ENCODE results near the gene MPND.

MPND gene

GRCh38 chr19:4343370-4344307 is at the start of gene MPND:
TSS of gene MPND (plus strand) at chr19:4343562. CDS start at chr19:4343594, 32 bp downstream.
- peak; percentile 82 for DNase-seq

DNA sequence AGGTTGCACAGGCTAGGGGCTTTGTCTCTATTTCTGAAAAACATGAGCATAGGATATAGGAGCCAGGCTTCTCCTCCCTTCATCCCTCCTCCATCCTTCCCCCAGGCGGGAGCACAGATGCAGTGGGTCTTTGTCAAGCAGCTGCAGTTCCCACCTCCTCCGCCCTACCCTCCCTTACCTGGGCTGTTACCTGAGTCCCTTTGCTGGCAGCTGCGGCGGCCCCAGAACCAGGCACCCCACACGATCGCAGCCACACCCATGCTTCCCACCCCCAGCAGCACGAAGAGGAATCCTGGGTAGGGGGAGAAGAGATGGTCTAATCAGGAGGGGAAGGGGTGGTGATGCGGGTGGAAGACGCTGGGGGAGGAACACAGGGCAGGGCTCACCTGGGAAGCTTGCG is 49.0 kb upstream of the MPND start:
- no peak for DNase-seq

- no peak for DNase-seq
Observed at GRCh38 chr19:4295972-4296771, 47.2 kb upstream of the MPND start.

DNA sequence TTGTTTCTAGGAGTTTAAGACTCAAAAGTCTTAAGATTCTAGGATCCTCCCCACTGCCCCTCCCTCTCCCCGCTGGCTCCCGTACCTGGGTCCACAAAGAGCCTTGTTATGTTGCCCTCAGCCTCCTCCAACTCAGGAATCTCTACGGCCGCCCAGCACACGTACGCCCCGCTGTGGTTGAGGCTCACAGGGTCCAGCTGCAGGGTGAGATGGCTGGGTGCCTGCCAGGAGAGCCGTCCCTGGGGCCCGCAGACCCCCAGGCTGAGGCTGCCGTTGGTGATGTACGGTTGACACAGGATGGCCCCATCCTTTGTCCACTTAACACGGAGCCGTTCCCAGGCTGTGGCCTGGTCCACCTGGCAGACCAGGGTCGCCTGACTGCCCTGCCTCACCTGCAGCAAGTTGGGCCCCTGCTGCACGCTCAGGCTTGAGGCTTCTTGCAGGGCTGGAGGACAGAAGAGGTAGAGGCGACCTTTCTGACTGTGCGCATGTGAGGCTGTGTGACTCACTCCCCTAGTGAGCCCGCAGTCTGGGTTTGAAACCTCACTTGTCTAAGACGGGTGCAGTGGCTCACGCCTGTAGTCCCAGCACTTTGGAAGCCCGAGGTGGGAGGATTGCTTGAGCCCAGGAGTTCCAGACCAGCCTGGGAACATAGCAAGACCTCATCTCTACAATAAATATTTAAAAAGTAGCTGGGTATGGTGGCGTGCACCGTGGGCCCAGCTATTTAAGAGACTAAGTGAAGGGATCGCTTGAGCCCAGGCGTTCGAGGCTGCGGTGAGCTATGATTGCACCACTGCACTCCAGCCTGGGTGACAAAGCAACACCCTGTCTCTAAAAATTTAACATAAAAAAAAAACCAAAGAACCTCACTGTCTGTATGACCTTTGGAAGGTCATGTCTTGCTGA is 45.2 kb upstream of the MPND start:
- no peak for DNase-seq

DNA sequence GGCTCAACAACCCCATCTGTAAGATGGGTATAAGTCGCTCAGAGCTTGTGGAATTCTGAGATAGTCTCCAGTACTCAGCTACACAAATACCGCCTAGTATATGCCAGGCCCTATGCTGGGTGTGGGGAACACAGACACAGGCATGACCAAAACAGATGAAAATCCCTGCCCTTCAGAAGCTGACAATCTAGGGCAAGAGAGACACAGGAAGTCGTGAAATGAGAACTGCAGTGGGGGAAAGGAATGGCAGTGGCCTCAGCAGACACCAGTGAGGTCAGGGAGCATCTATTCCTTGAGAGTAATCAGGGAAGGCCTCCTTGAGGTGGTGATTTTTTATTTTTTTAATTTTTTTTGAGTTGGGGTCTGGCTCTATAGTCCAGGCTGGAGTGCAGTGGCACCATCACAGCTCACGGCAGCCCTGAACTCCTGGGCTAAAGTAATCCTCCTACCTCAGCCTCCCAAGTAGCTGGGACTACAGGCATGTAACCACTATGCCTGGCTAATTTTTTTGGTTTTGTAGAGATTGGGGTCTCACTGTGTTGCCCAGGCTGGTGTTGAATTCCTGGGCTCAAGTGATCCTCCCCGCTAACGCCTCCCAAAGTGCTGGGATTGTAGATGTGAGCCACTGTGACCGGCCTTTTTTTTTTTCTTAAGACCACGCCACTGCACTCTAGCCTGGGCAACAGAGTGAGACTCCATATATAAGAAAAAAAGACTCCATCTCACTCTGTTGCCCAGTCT is 44.4 kb upstream of the MPND start:
- DNase-seq, result no peak

DNA sequence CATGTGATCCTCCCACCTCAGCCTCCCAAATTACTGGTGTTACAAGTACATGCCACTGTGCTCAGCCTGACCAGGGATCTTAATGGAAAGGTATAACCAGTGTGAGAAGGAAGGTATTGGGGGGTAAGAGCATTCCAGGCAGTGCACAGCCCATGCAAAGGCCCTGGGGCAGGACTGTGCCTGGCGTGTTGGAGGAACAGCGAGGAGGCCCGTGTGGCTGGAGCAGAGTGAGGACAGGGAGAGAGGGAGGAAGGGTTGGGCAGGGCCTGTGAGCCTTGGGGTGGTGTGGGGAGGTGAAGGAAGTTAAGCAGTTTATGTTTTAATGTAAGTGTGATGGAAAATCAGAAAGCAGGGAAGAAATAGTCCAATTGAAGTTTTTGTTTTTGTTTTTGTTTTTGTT is 42.8 kb upstream of the MPND start:
- DNase-seq, result no peak

GRCh38 chr19:4301590-4302242 is 41.6 kb upstream of the MPND start:
- DNase-seq, result no peak

DNA sequence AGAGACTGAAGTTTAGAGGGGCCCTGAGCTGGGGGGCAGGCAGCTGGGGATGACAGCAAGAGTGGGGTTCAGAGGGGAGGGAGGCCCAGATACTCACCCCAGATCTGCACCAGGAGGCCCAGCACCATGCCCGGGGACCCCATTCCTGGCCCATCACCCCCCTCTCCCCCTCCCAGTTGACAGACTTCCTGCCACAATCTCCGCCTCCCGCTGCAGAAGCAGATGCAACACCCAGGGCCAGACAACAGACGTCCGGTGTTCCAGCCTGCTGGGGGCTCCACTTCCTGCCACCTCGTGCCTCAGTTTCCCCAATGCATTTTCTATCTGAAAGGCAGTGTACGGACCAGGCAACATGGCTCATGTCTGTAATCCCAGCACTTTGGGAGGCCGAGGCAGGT is 41.1 kb upstream of the MPND start, which contains the start of gene TMIGD2:
Gene TMIGD2 (minus strand): TSS at position 147 of the 398 bp plus-strand sequence. CDS start 4 bp downstream, at position 143.
- DNase-seq, result no peak

DNA sequence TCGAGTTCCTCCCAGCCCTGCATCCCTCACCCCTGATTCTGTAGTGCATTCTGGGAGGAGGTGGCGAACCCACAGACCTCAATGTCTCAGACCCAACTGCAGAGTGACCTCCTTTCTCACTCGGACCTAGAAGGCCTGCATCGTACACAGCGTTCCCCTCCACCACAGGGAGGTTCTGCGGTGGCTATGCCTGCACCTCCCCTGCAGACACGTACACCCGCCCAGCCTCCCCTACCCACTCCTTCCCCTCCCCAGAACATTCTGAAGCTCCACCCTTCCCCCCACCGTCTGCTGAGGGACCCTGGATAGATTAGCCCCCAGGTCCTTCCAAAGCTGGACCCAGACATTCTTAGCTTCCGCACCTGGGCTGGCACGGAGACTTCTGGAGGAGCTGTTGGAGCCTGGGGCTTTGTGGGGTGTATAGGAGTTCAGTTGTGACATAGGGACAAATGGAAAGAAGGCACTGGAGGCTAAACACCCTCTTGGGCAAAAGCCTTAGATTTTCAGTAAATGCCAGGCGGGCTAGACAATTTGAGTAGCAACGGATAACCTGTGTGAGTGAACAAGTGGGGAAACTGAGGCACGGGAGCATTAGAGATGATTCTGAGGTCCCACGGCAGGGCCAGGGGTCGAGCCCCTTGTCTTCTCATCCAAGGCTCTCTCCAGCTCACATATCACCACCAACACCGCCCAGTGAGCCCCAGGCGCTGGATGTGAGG is 39.4 kb upstream of the MPND start:
- no peak for DNase-seq

GRCh38 chr19:4304538-4305256 is 38.7 kb upstream of the MPND start, which contains the start of gene FSD1:
TSS of gene FSD1 (plus strand) at chr19:4304598. CDS start at chr19:4304747, 149 bp downstream.
- peak; percentile 67 for DNase-seq

DNA sequence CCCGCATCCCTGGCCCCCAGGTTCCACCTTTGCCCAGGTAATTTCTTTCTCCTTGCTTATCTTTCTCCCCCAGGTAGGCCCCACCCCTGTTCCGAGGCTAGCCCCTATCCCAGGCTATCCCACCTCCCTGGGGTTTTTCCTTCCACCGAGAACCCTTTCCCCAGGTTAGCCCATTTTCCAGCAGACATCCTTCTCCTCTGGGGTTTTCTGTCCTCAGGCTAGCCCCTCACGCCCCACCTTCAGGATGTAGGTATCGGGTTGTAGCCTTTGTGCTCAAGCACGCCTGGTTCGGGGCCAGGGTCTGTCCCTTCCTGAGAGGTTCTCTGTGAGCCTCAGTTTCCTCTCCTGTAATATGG is 38.1 kb upstream of the MPND start:
- no peak for DNase-seq

DNA sequence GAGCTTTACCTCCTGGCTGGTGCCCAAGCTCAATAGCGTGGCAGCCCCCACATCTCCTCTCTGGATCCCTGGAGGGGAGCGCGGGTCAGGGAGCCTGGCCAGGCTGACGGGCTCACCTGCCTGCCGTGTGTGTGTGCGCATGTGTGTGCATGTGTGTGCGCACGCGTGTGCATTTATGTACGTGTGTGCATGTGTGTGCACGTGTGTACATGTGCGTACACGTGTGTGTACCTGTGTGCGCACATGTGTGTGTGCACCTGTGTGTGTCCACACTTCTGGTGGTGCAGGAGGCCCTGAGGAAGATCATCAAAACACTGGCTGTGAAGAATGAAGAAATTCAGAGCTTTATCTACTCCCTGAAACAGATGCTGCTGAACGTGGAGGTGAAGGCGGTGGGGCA is 37.7 kb upstream of the MPND start:
- no peak for DNase-seq

GRCh38 chr19:4310247-4311121 is 32.9 kb upstream of the MPND start:
- no peak for DNase-seq

DNA sequence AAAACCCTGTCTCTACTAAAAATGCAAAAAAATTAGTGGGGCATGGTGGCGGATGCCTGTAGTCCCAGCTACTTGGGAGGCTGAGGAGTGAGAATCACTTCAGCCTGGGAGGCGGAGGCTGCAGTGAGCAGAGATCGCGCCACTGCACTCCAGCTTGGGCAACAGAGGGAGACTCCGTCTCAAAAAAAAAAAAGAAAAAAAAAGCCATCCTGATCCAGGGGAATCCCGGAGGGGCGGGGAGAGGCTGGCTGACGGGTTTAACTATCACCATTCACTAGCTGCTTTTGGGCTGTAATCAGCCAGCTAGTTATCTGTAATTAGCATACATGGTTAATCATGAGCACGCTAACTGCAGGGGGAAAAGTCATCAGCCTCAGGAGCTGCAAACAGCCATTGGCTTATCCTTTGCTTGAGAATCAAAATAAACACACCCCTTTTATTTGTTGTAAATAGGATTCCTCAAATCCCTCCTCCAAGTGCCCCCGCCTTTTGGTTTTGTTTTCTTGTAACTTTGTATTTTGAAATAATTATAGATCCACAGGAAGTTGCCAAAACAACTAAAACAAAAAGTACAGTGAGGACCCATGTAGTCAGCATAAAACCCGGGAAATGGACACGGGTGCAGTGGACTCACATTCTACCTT is 29.4 kb upstream of the MPND start:
- DNase-seq, result no peak

GRCh38 chr19:4316956-4317355 is 26.4 kb upstream of the MPND start:
- DNase-seq, result no peak

DNA sequence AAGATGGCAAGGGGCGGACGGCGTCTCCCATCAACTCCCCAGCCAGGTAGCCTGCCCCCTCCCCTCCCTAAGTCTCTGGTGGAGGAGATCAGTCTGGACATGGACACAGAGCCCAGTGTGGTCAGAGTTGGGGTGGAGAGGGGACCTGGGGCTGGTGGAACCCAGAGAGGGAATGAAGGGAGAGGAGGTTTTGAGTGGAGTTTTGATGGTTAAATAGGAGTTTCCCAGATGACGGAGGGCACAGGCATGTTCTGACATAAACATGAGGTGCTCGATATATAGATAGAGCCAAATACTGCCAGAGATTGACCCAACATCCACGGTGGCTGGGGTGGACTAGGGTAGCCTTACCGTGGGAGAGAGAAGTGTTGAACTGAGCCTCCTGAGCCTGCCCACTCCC is 24.9 kb upstream of the MPND start:
- no peak for DNase-seq

- no peak for DNase-seq
Observed at GRCh38 chr19:4319067-4319718, 24.2 kb upstream of the MPND start.

GRCh38 chr19:4320419-4320818 is 22.9 kb upstream of the MPND start:
- DNase-seq, result no peak
